CD4-positive, alpha-beta T cell treated with Interleukin-1 beta for 1 hour (primary cell): Measurements from ENCODE around the gene PDE1A.

ENCODE experiments used
- DNase-seq, 2 donors: peaks; one replicate each; pipeline ENCODE4 v3.0.0-alpha.2; 2020 to 2022

PDE1A gene

GRCh38 chr2:182115258-182115657 is 311.6 kb downstream of the PDE1A start:
- DNase-seq, result no peak

GRCh38 chr2:182113334-182113733 is 313.5 kb downstream of the PDE1A start:
- DNase-seq, result no peak

GRCh38 chr2:182110347-182110746 is 316.5 kb downstream of the PDE1A start:
- no peak for DNase-seq

DNA sequence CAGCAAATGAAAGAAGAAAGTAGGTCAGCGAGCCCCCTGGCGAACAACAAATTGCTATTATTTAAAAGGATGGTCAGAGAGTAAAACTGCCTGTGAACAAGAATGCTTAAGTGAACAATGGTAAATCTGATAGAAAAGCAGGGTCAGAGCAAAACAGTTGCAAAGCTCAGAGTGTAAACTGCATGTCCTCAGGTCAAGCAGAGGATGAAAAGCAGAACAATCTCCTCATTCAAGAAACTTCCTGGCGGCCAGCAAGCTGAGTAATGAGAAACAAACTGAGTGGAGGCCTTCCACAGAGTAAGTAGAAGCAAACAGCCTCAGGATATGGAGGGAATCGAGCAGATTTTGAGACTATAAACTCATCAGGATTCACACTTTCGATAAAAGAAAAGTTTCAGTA is 323.3 kb downstream of the PDE1A start:
- no peak for DNase-seq

DNA sequence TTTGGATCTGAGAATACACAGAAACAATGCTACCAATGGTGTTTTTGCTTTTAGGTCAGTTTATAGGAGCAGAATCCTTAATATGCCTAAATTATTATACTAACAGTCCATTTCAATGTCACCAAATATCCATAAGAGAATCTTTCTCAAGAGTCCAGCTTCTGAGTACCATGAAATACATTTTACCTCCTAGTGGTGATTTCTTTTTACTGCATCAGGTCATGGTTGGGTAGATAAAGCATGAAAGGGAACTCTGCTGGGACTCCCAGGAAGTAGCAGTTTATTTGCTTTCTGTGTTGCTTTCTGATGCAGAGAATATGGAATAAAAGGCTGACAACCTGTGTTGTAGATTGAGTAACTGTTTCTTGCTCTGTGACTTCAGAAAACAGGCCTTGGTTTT is 325.6 kb downstream of the PDE1A start:
- DNase-seq, result no peak

DNA sequence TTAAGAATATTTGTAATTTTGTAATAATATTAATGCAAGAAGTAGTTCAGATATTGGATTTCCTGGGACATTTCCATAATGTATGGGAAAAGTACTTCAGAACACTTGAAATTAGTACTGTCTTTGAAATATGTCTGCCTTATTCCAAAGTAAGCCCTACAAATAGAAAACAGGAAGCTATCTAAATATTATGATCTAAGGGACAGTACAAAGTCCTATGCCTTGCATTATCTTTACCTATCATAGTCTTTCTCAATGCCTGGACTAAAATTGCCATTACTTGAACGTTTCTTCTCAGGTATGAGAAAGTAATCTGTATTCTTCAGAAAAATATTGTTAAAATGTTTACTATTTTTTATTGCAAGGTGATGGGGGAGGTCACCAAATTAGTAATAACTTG is 328.2 kb downstream of the PDE1A start:
- no peak for DNase-seq

DNA sequence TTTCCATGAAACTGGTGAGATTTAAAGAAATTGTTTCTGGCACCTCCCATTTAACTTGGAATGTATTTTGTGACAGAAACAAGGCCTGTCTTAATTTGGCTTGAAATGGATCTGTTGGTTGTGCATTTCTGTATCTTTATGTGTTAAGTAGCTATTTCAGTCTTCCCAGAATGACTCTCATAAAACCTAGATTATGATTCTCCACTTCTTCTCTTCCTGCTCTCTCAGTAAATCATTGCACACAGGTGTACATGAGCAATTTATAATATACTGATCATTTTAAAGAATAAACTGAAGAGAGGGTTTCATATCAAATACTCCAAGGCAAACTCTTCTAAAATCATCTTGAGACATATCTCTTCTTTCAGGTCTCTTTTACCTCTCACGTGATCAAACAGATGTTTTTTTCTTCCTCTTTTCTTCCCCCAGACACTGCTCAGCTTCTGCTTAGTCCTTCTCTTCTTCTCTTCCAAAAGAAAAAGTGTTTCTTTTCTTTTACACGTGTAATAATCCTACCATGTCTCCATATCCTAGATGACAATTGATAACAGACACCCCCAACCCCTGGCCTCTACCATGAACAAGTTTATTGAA is 329.2 kb downstream of the PDE1A start:
- DNase-seq, result no peak

- DNase-seq, result no peak
These were observed 336.4 kb downstream of the PDE1A start for GRCh38 chr2:182090486-182090885.
